Hepatocyte (in vitro differentiated cells): ENCODE measurements around the gene ABCA3.
A peak's percentile ranks its signal among the peaks of the same experiment; 100 is the strongest.

Experiments used
- CTCF ChIP-seq: fragments of 200-600 bp; sonication (generic); IDR thresholded peaks from 2 replicates; pipeline ENCODE4 v1.5.1; 2016; ENCODE audit warnings: antibody characterized with exemption, mild to moderate bottlenecking; ENCODE audit not compliant: poor library complexity
- EZH2 ChIP-seq: fragments of 200-600 bp; sonication (generic); IDR thresholded peaks from 2 replicates; pipeline ENCODE4 v1.6.1; 2016; ENCODE audit warnings: antibody characterized with exemption, mild to moderate bottlenecking, borderline replicate concordance
- EZH2phosphoT487 ChIP-seq: fragments of 200-600 bp; sonication (generic); IDR thresholded peaks from one replicate; pipeline ENCODE4 v1.6.1; 2018; ENCODE audit warnings: antibody characterized with exemption, mild to moderate bottlenecking, low read depth, moderate library complexity; ENCODE audit not compliant: unreplicated experiment, severe bottlenecking

- TF ChIP-seq CTCF = peak; percentile 70
- TF ChIP-seq EZH2 = no peak
- TF ChIP-seq EZH2phosphoT487 = no peak
These were observed 89.0 kb downstream of the ABCA3 start, which contains the start of gene ECI1 for GRCh38 chr16:2251296-2252111.
